NCI-H2029 treated with DMSO at 0.1 percent for 48 hours (cell line): ENCODE results near the gene P2RX6.
A peak's percentile ranks its signal among the peaks of the same experiment; 100 is the strongest.

Experiments used
- DNase-seq: peaks from one replicate; lab custom pipeline; 2025; lab: John Stamatoyannopoulos, UW

P2RX6 gene

DNA sequence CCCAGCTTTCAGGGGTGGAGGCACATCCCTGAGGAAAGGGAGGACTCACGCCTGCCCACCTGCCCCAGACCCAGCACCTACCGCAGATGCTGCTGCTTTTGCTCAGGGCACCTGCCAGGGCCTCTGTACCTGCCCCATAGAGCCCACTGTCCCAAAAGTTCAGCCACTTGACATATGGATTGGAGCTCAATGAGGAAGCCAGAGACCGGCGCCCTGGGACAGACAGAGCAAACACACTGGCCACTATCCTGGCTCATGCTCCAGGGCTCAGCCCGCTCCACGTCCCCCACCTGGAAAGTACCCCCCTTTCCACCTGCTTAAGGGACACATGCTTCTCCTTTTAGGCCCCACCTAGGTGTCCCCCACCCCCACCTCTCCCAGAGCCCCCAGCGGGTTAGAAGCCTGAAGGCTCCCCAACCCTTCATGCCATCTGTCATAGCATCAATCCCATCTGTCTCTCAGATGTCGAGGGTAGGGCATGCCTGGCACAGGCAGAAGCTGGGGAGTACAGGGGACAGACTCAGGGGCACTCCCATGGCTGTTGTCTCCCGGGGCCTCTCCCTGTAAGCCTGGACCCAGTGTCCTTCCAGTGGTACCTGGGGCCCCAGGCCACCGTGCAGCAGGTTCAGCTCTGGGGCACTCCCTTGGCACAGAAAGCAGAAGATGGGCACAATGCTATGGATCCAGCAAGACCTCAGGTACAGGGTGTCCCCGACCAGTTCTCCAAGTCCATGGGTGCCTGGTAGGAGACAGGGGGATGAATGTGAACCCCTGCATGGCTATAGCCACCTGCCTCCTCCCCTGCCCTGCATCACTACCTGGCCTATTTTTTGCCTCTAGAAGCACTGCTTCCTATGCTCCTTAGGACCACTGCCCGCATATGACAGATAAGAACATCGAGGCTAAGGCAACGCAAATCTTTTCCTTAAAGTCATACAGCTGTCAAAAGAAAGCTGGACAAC lies 2.2 kb upstream of the P2RX6 start:
- no peak for DNase-seq

DNA sequence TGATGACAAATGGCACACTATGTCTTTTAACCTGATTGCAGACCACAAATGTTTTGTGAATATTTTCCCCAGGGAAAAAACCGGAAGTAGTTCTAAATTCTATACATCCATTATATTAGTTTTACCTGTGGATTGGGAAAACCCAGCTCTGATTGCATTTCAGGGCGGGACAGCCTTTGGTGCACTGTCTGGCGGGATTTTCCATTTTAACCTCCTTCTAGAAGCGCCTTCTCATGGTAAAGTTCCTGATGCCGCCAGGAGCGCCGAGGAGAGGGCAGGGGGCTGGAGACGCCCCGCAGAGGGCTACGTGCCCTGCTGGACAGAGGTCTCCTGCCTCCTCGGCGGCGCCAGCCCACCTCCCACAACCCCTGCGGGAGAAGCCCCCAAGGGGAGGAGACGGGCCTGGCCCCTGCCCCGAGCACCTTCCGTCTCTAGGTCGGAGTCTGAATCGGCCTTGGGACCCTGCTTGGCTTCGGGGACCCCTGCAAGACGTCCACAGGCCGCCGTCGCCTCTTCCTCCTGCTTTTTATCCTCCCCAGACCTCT lies 1.2 kb upstream of the P2RX6 start:
- DNase-seq: no peak

DNA sequence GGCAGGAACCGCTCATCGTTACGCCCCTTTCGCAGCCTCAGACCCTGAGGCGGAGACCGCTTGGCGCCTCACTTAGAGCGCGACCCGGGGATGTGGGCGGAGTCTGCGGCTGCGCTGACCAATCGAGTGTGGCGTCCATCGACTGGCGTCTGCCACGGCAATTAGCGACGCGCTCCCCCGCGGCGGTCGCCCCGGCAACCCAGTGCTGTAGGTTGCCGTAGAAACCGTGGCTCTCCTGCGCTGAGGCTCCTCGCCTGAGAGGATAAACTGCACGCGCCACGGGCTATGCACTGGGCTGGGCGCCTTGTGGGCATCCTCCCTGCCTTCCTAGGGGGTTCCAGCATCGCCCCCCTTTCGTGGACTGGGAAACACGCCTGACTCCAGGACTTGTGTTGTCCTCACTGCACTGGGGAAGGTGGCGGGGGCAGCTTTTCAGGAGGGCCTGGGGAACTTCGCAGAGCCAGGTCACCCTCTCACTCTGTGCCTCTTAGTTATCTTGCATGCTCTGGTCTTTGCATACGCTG lies 701 bp upstream of the P2RX6 start:
- DNase-seq: peak; percentile 40

DNA sequence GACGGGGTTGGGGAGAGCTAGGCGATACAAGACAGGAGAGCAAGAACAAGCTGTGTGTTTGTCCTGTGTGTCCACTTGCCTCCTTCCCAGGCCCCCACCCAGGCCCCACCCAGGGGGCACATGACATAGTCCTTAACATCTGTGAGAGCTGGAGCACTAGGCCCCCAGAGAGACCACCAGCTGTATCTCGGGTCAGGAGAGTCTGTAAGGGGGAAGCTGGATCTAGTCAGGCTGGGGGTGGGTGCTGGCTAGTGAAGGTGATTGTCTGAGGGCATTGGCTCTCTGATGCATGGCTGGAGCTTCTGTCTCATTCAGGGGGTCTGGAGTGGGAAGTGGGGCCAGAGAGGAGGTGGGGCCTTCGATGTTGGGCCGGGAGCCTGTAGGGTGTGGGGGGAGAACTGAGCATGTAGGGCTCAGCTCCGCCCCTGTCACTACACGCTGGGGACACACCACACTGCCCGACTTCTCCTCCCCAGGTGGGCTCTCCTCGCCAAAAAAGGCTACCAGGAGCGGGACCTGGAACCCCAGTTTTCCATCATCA lies 571 bp downstream of the P2RX6 start:
- no peak for DNase-seq

DNA sequence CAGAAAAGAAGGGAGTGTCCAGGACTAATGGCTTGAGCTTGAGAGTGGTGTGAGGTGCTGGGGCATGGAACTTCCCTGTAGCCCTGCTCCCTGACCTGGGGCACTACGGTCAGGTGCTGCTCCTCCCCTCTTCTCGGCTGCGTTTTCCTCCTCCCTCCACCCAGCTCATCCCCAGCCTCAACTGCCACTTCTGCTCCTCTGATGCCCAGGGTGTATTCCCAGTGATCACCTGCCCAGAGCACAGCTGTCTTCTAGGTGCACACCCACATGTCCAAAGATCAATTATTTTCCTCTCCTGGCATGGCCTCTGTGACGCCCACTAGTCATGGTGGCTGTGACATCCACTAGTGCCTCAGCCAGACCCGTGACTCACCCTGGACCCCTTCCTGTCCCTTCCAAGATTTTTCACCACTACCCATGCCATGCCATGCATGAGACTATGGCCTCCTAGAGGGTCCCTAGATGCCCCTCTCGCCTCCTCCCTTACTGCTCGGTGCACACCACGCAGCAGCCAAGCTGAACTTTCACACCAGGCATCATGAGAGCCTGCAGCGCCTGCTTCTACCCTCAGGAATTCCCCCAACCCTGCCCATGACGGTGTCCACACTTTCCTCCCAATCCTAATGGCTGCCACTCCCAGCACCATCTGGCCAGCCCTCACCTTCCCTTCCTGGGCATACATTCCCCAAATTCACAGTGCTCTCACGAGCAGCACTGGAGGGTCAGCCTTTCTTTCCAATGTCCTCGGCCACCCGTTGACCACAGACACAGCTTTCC lies 1.9 kb downstream of the P2RX6 start:
- no peak for DNase-seq

DNA sequence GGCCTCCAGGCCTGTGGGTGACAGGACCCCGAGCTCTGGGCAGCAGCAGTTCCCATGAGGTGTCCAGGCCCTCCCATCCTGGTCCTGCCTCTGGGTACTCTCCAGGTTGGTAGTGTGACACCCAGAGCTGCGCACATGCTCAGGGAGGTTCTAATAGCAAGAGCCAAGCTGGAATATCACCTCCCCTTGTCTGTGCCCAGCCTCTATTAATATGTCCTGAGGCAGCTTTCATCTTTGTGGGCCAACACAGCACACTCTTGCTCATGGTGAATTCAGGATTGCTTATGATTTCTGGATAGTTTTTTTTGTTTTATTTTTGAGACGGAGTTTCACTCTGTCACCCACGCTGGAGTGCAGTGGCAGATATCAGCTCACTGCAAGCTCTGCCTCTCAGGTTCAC lies 3.3 kb downstream of the P2RX6 start:
- no peak for DNase-seq

DNA sequence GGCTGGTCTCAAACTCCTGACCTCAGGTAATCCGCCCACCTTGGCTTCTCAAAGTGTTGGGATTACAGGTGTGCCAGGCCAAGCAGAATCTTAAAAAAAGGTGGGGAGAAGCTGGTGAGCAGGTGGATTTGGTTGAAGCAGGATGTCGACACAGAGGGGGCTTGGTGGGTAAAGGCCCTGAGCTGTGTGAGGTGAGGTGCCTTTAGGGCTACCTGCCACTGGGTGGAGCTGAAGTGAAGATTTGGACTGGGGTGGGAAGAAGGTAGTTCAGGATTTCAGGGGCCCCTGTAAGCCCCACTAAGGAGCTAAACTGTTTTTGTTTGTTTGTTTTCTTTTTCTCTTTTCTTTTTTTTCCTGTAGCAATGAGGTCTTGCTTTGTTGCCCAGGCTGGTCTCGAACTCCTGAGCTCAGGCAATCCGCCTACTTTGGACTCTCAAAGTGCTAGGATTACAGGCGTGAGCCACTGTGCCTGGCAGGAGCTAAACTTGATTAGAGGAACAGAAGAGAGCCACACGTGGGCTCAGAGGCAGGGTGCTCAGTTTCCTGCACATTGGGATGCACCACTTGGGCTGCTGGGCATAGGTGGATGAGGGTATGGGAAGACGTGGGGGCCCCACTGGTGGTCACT lies 6.0 kb downstream of the P2RX6 start:
- DNase-seq: no peak

DNA sequence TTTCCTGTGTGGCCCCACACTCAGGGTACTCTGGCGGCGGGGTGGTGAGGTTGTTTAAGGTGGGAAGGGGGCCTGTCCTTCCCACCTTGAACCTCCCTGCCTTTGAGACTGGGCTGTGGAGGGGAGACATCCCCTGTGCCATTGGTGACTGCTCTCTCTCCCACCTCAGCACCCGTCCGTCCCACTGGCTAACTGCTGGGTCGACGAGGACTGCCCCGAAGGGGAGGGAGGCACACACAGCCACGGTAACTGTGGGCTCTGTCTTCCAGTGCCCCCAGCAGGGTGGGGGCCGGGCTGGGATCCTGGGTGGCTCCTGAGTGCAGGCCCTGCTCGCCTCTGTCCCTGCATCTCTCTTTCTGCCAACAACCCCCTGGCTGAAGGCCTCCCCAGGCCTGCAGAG lies 7.5 kb downstream of the P2RX6 start:
- DNase-seq: no peak

DNA sequence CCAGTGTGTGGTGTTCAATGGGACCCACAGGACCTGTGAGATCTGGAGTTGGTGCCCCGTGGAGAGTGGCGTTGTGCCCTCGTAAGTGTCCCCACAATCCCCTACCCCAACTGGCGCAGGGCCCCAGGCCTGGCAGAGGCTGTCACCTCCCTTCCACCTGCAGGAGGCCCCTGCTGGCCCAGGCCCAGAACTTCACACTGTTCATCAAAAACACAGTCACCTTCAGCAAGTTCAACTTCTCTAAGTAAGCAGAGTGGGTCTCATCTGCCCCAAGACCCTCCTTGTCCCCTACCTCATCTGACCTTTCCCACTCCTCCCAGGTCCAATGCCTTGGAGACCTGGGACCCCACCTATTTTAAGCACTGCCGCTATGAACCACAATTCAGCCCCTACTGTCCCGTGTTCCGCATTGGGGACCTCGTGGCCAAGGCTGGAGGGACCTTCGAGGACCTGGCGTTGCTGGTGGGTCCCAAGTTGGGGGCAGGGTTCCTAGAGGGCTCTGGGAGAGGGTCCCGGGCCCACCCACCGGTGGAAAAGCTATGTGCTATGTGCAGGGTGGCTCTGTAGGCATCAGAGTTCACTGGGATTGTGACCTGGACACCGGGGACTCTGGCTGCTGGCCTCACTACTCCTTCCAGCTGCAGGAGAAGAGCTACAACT lies 8.1 kb downstream of the P2RX6 start:
- DNase-seq: no peak

DNA sequence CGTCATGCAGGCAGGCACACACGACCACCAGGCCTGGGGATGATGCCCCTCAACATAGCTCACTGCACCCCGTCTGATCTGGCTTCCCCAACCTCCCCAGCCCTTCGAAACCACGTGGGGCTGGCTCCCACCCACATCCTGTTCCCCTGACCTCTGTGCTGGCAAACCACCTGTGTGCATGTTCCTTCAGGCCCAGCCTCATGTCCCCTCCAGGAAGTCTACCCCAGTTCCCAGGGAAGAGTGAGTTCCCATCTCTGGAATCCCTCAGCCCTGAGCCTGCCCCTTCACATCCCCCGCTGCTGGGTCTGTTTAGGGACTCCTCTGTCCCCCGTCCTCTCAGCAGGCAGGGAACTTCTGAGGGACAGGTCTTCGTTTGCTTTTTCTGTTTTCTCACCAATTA lies 10.3 kb downstream of the P2RX6 start:
- no peak for DNase-seq

DNA sequence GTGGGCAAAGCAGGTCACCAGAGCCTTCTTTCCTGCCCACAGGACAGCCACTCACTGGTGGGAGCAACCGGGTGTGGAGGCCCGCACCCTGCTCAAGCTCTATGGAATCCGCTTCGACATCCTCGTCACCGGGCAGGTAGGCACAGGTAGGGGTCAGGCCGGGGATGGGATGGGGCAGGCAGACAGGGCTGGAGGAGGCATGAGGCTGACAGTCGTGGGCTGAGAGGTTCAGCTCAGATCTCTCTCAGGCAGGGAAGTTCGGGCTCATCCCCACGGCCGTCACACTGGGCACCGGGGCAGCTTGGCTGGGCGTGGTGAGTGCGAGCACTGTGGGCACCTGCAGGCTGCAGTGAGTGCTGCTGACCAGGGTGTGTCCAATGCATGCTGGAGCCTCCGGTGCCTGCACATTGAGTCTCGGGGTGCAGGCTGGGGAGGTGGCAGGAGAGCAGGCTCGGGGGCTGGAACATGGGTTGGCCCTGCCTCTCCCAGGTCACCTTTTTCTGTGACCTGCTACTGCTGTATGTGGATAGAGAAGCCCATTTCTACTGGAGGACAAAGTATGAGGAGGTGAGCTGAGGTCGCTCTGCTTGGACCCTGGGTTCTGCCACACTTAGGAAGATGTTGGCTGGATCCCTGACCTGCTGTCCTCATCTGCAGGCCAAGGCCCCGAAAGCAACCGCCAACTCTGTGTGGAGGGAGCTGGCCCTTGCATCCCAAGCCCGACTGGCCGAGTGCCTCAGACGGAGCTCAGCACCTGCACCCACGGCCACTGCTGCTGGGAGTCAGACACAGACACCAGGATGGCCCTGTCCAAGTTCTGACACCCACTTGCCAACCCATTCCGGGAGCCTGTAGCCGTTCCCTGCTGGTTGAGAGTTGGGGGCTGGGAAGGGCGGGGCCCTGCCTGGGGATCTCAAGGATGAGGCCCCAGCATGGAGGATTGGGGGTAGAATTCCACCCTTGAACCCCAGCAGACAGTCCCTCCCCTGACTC lies 11.1 kb downstream of the P2RX6 start:
- DNase-seq: no peak

DNA sequence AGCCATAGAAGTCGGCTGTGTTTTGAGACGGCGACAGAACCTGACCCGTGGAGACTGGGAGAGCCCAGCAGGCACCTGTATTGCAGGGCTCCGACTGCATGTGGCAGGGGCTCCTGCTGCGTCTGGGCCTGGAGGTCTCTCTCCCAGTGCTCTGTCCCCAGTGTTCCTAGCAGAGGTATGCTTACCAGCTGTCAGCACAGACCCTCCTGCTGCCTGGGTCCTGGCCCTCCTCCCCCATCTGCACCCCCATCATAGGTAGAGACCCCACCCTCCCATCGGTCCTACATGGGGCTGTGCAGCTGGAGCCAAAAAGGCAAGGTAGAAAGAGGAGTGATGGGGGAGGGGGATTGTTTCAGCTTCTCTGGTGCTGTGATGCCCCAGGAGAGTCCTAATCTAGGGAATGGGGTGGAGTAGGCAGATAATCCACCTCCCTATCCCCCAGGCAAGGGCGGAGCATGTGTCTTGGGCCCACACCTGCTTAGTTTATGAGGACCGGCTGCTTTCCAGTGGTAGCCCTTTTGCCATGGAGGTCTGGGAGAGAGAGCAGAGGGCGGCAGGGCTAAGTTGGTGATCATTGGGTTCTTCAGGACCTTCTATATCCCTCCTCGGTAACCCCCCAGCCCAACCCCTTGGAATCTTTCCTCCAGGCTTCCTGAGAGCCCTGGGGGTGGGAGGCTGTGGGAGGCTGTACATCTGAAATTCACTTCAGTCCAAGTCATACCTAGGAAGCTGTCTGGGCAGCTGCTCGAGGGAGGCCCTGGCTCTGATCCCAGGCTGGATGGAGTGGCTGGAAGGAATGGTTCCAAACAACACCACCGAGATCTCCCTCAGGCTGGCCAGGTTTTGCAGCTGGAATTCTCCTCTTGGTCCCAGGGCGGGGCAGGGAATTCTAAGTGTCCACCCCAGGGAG lies 12.1 kb downstream of the P2RX6 start:
- peak; percentile 27 for DNase-seq

DNA sequence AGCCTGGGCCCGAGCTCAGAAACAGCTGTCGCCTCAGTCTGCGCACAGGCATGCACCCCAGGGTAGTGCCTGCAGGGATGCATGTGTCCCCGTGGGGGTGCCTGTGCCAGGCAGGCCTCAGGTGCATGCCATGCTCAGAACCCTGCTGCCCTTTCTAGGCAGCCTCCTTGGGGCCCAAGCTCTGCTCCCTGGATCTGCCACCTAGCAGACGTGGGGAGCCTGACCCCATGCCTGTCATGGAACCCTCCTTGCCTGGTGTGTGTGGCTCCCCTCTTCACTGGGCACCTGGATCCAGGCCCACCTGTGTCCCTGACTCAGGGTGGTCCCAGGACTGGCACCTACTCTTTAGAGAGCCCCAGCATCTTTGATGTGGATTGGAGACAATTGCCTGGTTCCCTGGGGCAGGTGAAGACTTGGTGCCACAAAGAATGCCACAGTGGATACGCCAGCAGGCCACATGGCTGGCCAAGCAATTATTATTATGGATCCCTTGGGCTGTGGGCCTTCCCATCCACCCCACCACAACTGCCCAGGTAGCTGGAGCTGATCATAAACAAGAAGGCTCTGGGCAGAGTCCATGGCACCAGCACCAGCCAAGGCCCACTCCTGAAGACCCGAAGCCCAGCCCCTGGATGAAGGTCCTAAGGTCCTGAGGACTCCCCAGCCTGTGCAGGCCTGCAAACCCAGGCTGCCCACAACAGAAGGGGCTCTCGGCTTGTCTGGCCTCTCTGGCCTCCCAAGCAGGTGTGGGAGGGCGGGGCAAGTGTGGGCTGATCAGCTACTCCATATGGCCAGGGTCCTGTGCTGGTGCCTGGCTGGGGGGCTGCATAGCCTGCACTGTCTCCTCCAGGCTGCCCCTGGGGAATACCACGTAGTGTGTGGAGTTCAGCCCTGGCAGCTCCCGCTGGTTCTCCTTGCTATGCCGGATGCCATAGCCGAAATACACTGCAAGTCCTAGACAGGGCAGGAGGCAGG lies 13.6 kb downstream of the P2RX6 start:
- DNase-seq: no peak

DNA sequence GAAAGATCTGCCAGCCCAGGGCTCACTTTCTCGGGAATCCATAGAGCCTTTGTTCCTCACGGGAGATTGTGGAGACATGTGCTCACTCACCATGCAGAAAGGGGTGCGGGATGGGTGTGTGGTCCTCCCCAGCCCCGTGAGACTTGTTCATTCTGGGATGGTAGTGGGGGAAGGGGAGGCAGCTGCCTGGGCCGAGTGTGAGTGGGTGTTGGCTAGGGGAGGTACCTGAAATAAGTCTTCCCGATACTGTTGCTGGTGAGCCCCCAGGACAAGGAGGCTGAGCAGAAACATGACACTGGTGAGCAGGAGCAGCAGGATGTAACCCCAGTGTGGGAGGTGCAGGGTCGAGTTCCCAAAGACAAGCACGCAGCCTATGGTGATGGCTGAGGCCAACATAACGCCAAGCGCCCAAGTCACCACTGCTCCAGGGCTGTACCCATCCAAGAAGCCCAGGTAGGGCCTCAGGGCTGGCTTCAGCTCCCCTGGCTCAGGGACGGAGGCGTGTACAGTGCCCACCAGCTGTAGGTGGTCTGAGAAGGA lies 14.6 kb downstream of the P2RX6 start:
- DNase-seq: no peak

DNA sequence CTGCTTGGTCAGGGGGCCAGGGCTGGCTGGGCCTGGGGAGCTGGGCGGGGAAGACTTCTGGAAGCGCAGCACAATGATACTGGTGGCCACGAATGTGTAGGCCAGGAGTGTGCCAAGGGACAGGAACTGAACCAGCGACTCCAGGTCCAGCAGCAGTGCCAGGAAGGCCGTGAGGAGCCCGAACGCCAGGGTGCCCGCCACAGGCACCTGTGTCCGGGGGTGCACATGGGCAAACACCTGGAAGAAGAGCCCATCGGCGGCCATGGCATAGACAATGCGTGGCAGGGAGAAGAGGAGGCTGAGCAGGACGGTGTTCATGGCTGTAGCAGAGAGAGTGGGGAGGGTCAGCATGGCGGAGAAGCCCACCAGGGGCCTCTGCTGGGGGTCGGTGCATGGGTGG lies 15.1 kb downstream of the P2RX6 start:
- no peak for DNase-seq

DNA sequence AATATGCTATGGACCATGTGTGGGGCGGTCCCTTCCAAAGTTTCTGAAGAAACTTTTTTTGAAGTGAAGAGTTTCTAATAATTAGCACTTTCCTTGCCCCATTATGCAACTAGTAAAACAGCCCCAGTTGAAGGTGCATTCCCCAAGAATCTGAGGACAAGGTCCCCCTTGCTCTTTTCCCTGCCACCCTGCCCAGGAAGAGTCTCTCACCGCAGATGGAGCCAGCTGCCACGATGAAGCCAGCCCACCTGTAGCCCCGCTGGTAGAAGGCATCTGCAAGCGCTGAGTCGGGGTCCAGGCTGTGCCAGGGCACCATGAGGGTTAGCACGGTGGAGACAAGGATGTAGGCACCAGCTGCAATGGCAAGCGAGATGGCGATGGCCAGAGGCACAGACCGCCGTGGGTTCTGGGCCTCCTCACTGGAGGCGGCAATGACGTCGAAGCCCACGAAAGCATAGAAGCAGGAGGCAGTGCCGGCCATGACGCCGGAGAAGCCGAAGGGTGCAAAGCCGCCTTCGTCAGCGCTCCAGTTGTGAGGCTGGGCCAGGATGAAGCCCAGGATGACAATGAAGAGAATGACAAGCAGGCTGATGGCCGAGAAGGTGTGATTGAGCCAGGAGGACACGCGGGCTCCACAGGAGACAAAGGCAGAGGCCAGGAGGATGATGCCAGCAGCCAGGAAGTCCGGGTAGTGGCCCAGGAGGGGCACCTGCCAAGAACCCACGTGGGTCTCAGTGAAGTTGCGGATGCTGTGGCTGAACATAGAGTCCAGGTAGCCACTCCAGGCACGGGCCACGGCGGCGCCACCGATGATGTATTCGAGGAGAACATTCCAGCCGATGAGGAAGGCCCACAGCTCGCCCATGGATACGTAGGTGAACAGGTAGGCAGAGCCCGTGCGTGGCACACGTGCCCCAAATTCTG lies 15.9 kb downstream of the P2RX6 start:
- no peak for DNase-seq
